ENCODE data around the gene SNRPD1. TPM values are rescaled to one million over a fixed set of nuclear protein-coding genes. Genes with fewer than 3 reads are reported as not detected.
"Not testable (repeated sequence)": the region's sequence is repeated elsewhere in the genome, so short reads cannot be mapped to it uniquely, and the experiment has no call there.

SNRPD1 gene
- 10 to 100 TPM; 21.0 to 35.4 TPM for total RNA-seq
- polyA plus RNA-seq = 10 to 100 TPM in 1 of 2 donors, 1 to 10 TPM in 1; 8.8 to 24.0 TPM
- long read RNA-seq, donor 1, full-length matches to known transcripts = 47 of 55 reads
- long read RNA-seq, donor 1, partial matches to known transcripts = 0 of 55 reads
- long read RNA-seq, donor 1, other reads (novel, unspliced or antisense) = 8 of 55 reads
- long read RNA-seq, donor 2, full-length matches to known transcripts = 15 of 16 reads
- long read RNA-seq, donor 2, partial matches to known transcripts = 0 of 16 reads
- long read RNA-seq, donor 2, other reads (novel, unspliced or antisense) = 1 of 16 reads

- Histone ChIP-seq H3K36me3 (ENCODE audit: control insufficient read depth in 1 of 2, insufficient read depth in 2 of 2, low read length in 1 of 2) (no peaks in the 10 kb centered on the region), H3K4me1 (ENCODE audit: control insufficient read depth in 1 of 2, insufficient read depth in 2 of 2, low read length in 2 of 2) (no peaks in the 10 kb centered on the region), H3K27me3 (ENCODE audit: control insufficient read depth in 1 of 2, insufficient read depth in 2 of 2, low read length in 1 of 2) (no peaks in the 10 kb centered on the region), H3K9me3 (ENCODE audit: control insufficient read depth, low read length) (no peaks in the 10 kb centered on the region), H3K27ac (ENCODE audit: low read depth in 1 of 2, low read length in 2 of 2) (peak within 1 kb of the TSS; percentile 30 to 46), H3K4me3 (ENCODE audit: low read length in 2 of 2) (peak within 1 kb of the TSS; percentile 85 to 97)
- intact Hi-C loops (cut with DNase I) = loop anchor here in 1 of 2 donors (10.0 kb wide), 1 partner anchor 92 kb away; the partner anchor contains the start of gene ABHD3
- 0 to 1% methylated on average over 56 to 59 of the region's 59 CpGs for WGBS, 2 donors
- DNase-seq (peak; percentile 92 to 96), ATAC-seq (ENCODE audit: low FRiP score) (peak; percentile 100)
These were observed at the start of gene SNRPD1 for GRCh38 chr18:21612125-21613039. Gene SNRPD1 (plus strand): TSS chr18:21612314. CDS start chr18:21612430, 116 bp downstream.

GRCh38 chr18:21571772-21572171 lies 40.3 kb upstream of the SNRPD1 start:
- Histone ChIP-seq H3K27me3 (ENCODE audit: control insufficient read depth in 1 of 2, insufficient read depth in 2 of 2, low read length in 1 of 2) (no peaks in the 10 kb centered on the region), H3K36me3 (ENCODE audit: control insufficient read depth in 1 of 2, insufficient read depth in 2 of 2, low read length in 1 of 2) (peaks cover 0 to 1% of the 10 kb centered on the region in 2 donors), H3K4me1 (ENCODE audit: control insufficient read depth in 1 of 2, insufficient read depth in 2 of 2, low read length in 2 of 2) (peaks cover 0 to 3% of the 10 kb centered on the region in 2 donors), H3K9me3 (ENCODE audit: control insufficient read depth, low read length) (no peaks in the 10 kb centered on the region), H3K27ac (ENCODE audit: low read depth in 1 of 2, low read length in 2 of 2) (no peak overlapping the region), H3K4me3 (ENCODE audit: low read length in 2 of 2) (no peak overlapping the region)
- no peak for ATAC-seq (ENCODE audit: low FRiP score)
- no peak for DNase-seq
- intact Hi-C loops (cut with DNase I) = no loop called here

GRCh38 chr18:21575656-21576055 lies 36.5 kb upstream of the SNRPD1 start:
- ATAC-seq (ENCODE audit: low FRiP score) (no peak), DNase-seq (no peak)
- H3K36me3 ChIP-seq (ENCODE audit: control insufficient read depth in 1 of 2, insufficient read depth in 2 of 2, low read length in 1 of 2) = no peaks in the 10 kb centered on the region
- intact Hi-C loops (cut with DNase I) = no loop called here
- WGBS, 2 donors = 93 to 96% methylated on average over 4 of the region's 4 CpGs
- no peaks in the 10 kb centered on the region for H3K9me3 ChIP-seq (ENCODE audit: control insufficient read depth, low read length)
- H3K4me1 ChIP-seq (ENCODE audit: control insufficient read depth in 1 of 2, insufficient read depth in 2 of 2, low read length in 2 of 2) = peaks cover 0 to 3% of the 10 kb centered on the region in 2 donors
- no peaks in the 10 kb centered on the region for H3K27me3 ChIP-seq (ENCODE audit: control insufficient read depth in 1 of 2, insufficient read depth in 2 of 2, low read length in 1 of 2)
- no peak overlapping the region for H3K27ac ChIP-seq (ENCODE audit: low read depth in 1 of 2, low read length in 2 of 2)
- no peak overlapping the region for H3K4me3 ChIP-seq (ENCODE audit: low read length in 2 of 2)

GRCh38 chr18:21584391-21584790 lies 27.7 kb upstream of the SNRPD1 start:
- no peak for ATAC-seq (ENCODE audit: low FRiP score)
- no peaks in the 10 kb centered on the region for H3K9me3 ChIP-seq (ENCODE audit: control insufficient read depth, low read length)
- no peaks in the 10 kb centered on the region for H3K36me3 ChIP-seq (ENCODE audit: control insufficient read depth in 1 of 2, insufficient read depth in 2 of 2, low read length in 1 of 2)
- WGBS, 2 donors = 91 to 94% methylated on average over 5 of the region's 5 CpGs
- no peaks in the 10 kb centered on the region for H3K27me3 ChIP-seq (ENCODE audit: control insufficient read depth in 1 of 2, insufficient read depth in 2 of 2, low read length in 1 of 2)
- no peaks in the 10 kb centered on the region for H3K4me1 ChIP-seq (ENCODE audit: control insufficient read depth in 1 of 2, insufficient read depth in 2 of 2, low read length in 2 of 2)
- no peak for DNase-seq
- H3K4me3 ChIP-seq (ENCODE audit: low read length in 2 of 2) = no peak overlapping the region
- intact Hi-C loops (cut with DNase I) = loop anchor here in 1 of 2 donors (10.0 kb wide), 1 partner anchor 90 kb away; no protein-coding TSS in a partner anchor
- no peak overlapping the region for H3K27ac ChIP-seq (ENCODE audit: low read depth in 1 of 2, low read length in 2 of 2)

GRCh38 chr18:21592361-21592760 lies 19.8 kb upstream of the SNRPD1 start:
- WGBS, 2 donors = 96 to 100% methylated on average over 6 to 23 of the region's 33 CpGs
- ATAC-seq (ENCODE audit: low FRiP score) = not testable (repeated sequence)

GRCh38 chr18:21593540-21594257 lies 18.4 kb upstream of the SNRPD1 start:
- H3K27me3 ChIP-seq (ENCODE audit: control insufficient read depth in 1 of 2, insufficient read depth in 2 of 2, low read length in 1 of 2) = no peaks in the 10 kb centered on the region
- 81 to 91% methylated on average over 3 to 4 of the region's 7 CpGs for WGBS, 2 donors
- intact Hi-C loops (cut with DNase I) = no loop called here
- H3K4me3 ChIP-seq (ENCODE audit: low read length in 2 of 2) = no peak overlapping the region
- ATAC-seq (ENCODE audit: low FRiP score) (no peak), DNase-seq (no peak)
- no peaks in the 10 kb centered on the region for H3K9me3 ChIP-seq (ENCODE audit: control insufficient read depth, low read length)
- H3K36me3 ChIP-seq (ENCODE audit: control insufficient read depth in 1 of 2, insufficient read depth in 2 of 2, low read length in 1 of 2) = no peaks in the 10 kb centered on the region
- H3K4me1 ChIP-seq (ENCODE audit: control insufficient read depth in 1 of 2, insufficient read depth in 2 of 2, low read length in 2 of 2) = no peaks in the 10 kb centered on the region
- H3K27ac ChIP-seq (ENCODE audit: low read depth in 1 of 2, low read length in 2 of 2) = no peak overlapping the region

More at GRCh38 chr18:21592361-21592760, 19.8 kb upstream of the SNRPD1 start:
- DNase-seq; H3K4me3 ChIP-seq (ENCODE audit: low read length in 2 of 2); H3K27ac ChIP-seq (ENCODE audit: low read depth in 1 of 2, low read length in 2 of 2); H3K9me3 ChIP-seq (ENCODE audit: control insufficient read depth, low read length); H3K4me1 ChIP-seq (ENCODE audit: control insufficient read depth in 1 of 2, insufficient read depth in 2 of 2, low read length in 2 of 2); H3K27me3 ChIP-seq (ENCODE audit: control insufficient read depth in 1 of 2, insufficient read depth in 2 of 2, low read length in 1 of 2); intact Hi-C loops (cut with DNase I); H3K36me3 ChIP-seq (ENCODE audit: control insufficient read depth in 1 of 2, insufficient read depth in 2 of 2, low read length in 1 of 2): not testable (repeated sequence)

GRCh38 chr18:21597620-21598019 lies 14.5 kb upstream of the SNRPD1 start:
- WGBS, 2 donors = 38 to 53% methylated on average over 1 of the region's 1 CpG
- DNase-seq (no peak), ATAC-seq (ENCODE audit: low FRiP score) (no peak)
- Histone ChIP-seq H3K4me3 (ENCODE audit: low read length in 2 of 2) (no peak overlapping the region), H3K27ac (ENCODE audit: low read depth in 1 of 2, low read length in 2 of 2) (no peak overlapping the region), H3K36me3 (ENCODE audit: control insufficient read depth in 1 of 2, insufficient read depth in 2 of 2, low read length in 1 of 2) (no peaks in the 10 kb centered on the region), H3K9me3 (ENCODE audit: control insufficient read depth, low read length) (no peaks in the 10 kb centered on the region), H3K27me3 (ENCODE audit: control insufficient read depth in 1 of 2, insufficient read depth in 2 of 2, low read length in 1 of 2) (no peaks in the 10 kb centered on the region), H3K4me1 (ENCODE audit: control insufficient read depth in 1 of 2, insufficient read depth in 2 of 2, low read length in 2 of 2) (no peaks in the 10 kb centered on the region)
- intact Hi-C loops (cut with DNase I) = no loop called here

- Histone ChIP-seq H3K9me3 (ENCODE audit: control insufficient read depth, low read length) (no peaks in the 10 kb centered on the region), H3K36me3 (ENCODE audit: control insufficient read depth in 1 of 2, insufficient read depth in 2 of 2, low read length in 1 of 2) (no peaks in the 10 kb centered on the region), H3K27ac (ENCODE audit: low read depth in 1 of 2, low read length in 2 of 2) (no peak overlapping the region), H3K4me3 (ENCODE audit: low read length in 2 of 2) (peak overlapping the region in 1 of 2 donors; percentile 88), H3K27me3 (ENCODE audit: control insufficient read depth in 1 of 2, insufficient read depth in 2 of 2, low read length in 1 of 2) (no peaks in the 10 kb centered on the region), H3K4me1 (ENCODE audit: control insufficient read depth in 1 of 2, insufficient read depth in 2 of 2, low read length in 2 of 2) (no peaks in the 10 kb centered on the region)
- DNase-seq (no peak), ATAC-seq (ENCODE audit: low FRiP score) (no peak)
- 73 to 75% methylated on average over 18 of the region's 18 CpGs for WGBS, 2 donors
- intact Hi-C loops (cut with DNase I) = no loop called here
These were observed 13.2 kb upstream of the SNRPD1 start for GRCh38 chr18:21598726-21599584.
